IMR-90 (cell line): Measurements from ENCODE around the gene OVCA2. TPM values are rescaled to one million over a fixed set of nuclear protein-coding genes. Genes with fewer than 3 reads are reported as not detected.

Source experiments
- ATAC-seq: fragments of 200-7000 bp; cut with Tn5 transposase; 2 replicates; pipeline ENCODE4 v1.9.1; 2020; ENCODE audit warnings: low read depth, mild to moderate bottlenecking, moderate library complexity
- BruUV-seq: library from RNA; stranded (reverse); fragments of 400-500 nt; replicated peaks from 2 replicates; lab custom pipeline; 2021; lab: Mats Ljungman, UMichigan
- CTCF ChIA-PET: fragments of 300-600 bp; formaldehyde crosslinking; extraction: SDS; loops from one replicate; lab custom pipeline; 2021; ENCODE audit warnings: antibody characterized with exemption; lab: Yijun Ruan, JAX
- POLR2A ChIA-PET: fragments of 300-600 bp; sonication (Branson Sonifier 250); formaldehyde crosslinking; loops from one replicate; lab custom pipeline; 2022; ENCODE audit warnings: antibody characterized with exemption; ENCODE audit not compliant: unreplicated experiment; lab: Charles Lee
- DNase-seq: peaks from one replicate; pipeline ENCODE4 v3.0.0; 2013
- H2AFZ ChIP-seq: replicated peaks from 2 replicates; pipeline ENCODE3; 2013; ENCODE audit warnings: low read length, mild to moderate bottlenecking; ENCODE audit not compliant: poor library complexity
- H2AK5ac ChIP-seq: 2 replicates; pipeline ENCODE4 v1.6.1; 2013; ENCODE audit warnings: low read depth, low read length, inconsistent platforms
- H2AK9ac ChIP-seq: replicated peaks from 2 replicates; pipeline ENCODE3; 2013; ENCODE audit warnings: mild to moderate bottlenecking, low read depth, low read length, moderate library complexity; ENCODE audit not compliant: poor library complexity
- H2BK120ac ChIP-seq: 2 replicates; pipeline ENCODE4 v1.6.1; 2013; ENCODE audit warnings: low read depth, low read length, inconsistent platforms
- H2BK15ac ChIP-seq: 3 replicates; pipeline ENCODE4 v1.6.1; 2013; ENCODE audit warnings: low read depth, low read length, inconsistent platforms
- H2BK20ac ChIP-seq: 2 replicates; pipeline ENCODE4 v1.6.1; 2013; ENCODE audit warnings: low read depth, mild to moderate bottlenecking, inconsistent platforms, low read length, moderate library complexity
- H2BK5ac ChIP-seq: 2 replicates; pipeline ENCODE4 v1.6.1; 2013; ENCODE audit warnings: mild to moderate bottlenecking, low read depth, low read length, inconsistent platforms; ENCODE audit not compliant: poor library complexity, severe bottlenecking
- H3K14ac ChIP-seq: replicated peaks from 2 replicates; pipeline ENCODE4 v1.6.1; 2013; ENCODE audit warnings: low read depth, low read length, inconsistent platforms
- H3K18ac ChIP-seq: 2 replicates; pipeline ENCODE4 v1.6.1; 2013; ENCODE audit warnings: low read depth, low read length, control low read depth
- H3K23ac ChIP-seq: 2 replicates; pipeline ENCODE4 v1.6.1; 2013; ENCODE audit warnings: low read depth, low read length, inconsistent platforms
- H3K27ac ChIP-seq: 2 replicates; pipeline ENCODE4 v1.5.1; 2013; ENCODE audit warnings: mild to moderate bottlenecking, control low read depth, low read length; ENCODE audit not compliant: insufficient read depth
- H3K27me3 ChIP-seq: 2 replicates; pipeline ENCODE4 v1.6.1; 2013; ENCODE audit warnings: low read length; ENCODE audit not compliant: control insufficient read depth, insufficient read depth
- H3K36me3 ChIP-seq: 2 replicates; pipeline ENCODE4 v1.6.1; 2013; ENCODE audit warnings: low read length, mixed read lengths; ENCODE audit not compliant: control insufficient read depth, insufficient read depth
- H3K4ac ChIP-seq: 2 replicates; pipeline ENCODE4 v1.6.1; 2013; ENCODE audit warnings: low read depth, low read length, inconsistent platforms
- H3K4me1 ChIP-seq: 2 replicates; pipeline ENCODE4 v1.6.1; 2013; ENCODE audit warnings: low read length, mixed read lengths; ENCODE audit not compliant: control insufficient read depth, insufficient read depth
- H3K4me2 ChIP-seq: 2 replicates; pipeline ENCODE4 v1.6.1; 2013; ENCODE audit warnings: low read depth, mild to moderate bottlenecking, control low read depth, low read length, moderate library complexity
- H3K4me3 ChIP-seq: 2 replicates; pipeline ENCODE4 v1.5.1; 2013; ENCODE audit warnings: low read depth, mild to moderate bottlenecking, control low read depth, low read length, moderate library complexity; ENCODE audit not compliant: insufficient read depth
- H3K56ac ChIP-seq: 2 replicates; pipeline ENCODE4 v1.6.1; 2013; ENCODE audit warnings: low read length, inconsistent platforms; ENCODE audit not compliant: insufficient read depth; ENCODE audit errors: extremely low read depth
- H3K79me1 ChIP-seq, 2 experiments: 2 replicates each; pipeline ENCODE4 v1.6.1; 2013; ENCODE audit warnings: low read length in 2 of 2, inconsistent platforms in 1 of 2, low read depth in 1 of 2
- H3K9ac ChIP-seq: 2 replicates; pipeline ENCODE4 v1.6.1; 2013; ENCODE audit warnings: low read depth, low read length, control low read depth
- H3K9me1 ChIP-seq: 2 replicates; pipeline ENCODE4 v1.6.1; 2013; ENCODE audit warnings: low read length, inconsistent platforms; ENCODE audit not compliant: insufficient read depth
- H3K9me3 ChIP-seq: 2 replicates; pipeline ENCODE4 v1.6.1; 2013; ENCODE audit warnings: low read length; ENCODE audit not compliant: control insufficient read depth, insufficient read depth
- H4K20me1 ChIP-seq: 2 replicates; pipeline ENCODE4 v1.6.1; 2013; ENCODE audit warnings: low read length, inconsistent platforms; ENCODE audit not compliant: insufficient read depth
- H4K5ac ChIP-seq: 2 replicates; pipeline ENCODE4 v1.6.1; 2013; ENCODE audit warnings: mild to moderate bottlenecking, low read depth, low read length, control low read depth
- H4K8ac ChIP-seq, 2 experiments: 2 replicates each; pipeline ENCODE4 v1.6.1; 2013; ENCODE audit warnings: low read depth in 2 of 2, low read length in 2 of 2, control low read depth in 1 of 2, inconsistent platforms in 1 of 2
- H4K91ac ChIP-seq: 2 replicates; pipeline ENCODE4 v1.6.1; 2013; ENCODE audit warnings: low read depth, low read length, inconsistent platforms; ENCODE audit not compliant: insufficient read depth
- BHLHE40 ChIP-seq: fragments of 150-350 bp; IDR thresholded peaks from 2 replicates; pipeline ENCODE4 v1.6.1; 2016; ENCODE audit warnings: mild to moderate bottlenecking, low read depth, low read length
- CHD1 ChIP-seq: IDR thresholded peaks from 2 replicates; pipeline ENCODE4 v1.6.1; 2012; ENCODE audit warnings: low read depth, low read length, improper control_type of control experiment
- FOS ChIP-seq: fragments of 150-350 bp; IDR thresholded peaks from 2 replicates; pipeline ENCODE4 v1.6.1; 2016; ENCODE audit warnings: low read depth, low read length
- MAFK ChIP-seq: IDR thresholded peaks from 2 replicates; pipeline ENCODE4 v1.6.1; 2012; ENCODE audit warnings: low read depth, low read length, improper control_type of control experiment
- MAZ ChIP-seq: IDR thresholded peaks from 2 replicates; pipeline ENCODE4 v1.6.1; 2012; ENCODE audit warnings: low read depth, mild to moderate bottlenecking, low read length, improper control_type of control experiment, moderate library complexity, borderline replicate concordance
- MXI1 ChIP-seq: IDR thresholded peaks from 2 replicates; pipeline ENCODE4 v1.6.1; 2012; ENCODE audit warnings: low read depth, mild to moderate bottlenecking, low read length, moderate library complexity, borderline replicate concordance
- NFE2L2 ChIP-seq: fragments of 150-350 bp; IDR thresholded peaks from 2 replicates; pipeline ENCODE4 v1.6.1; 2016; ENCODE audit warnings: low read depth, mild to moderate bottlenecking, low read length
- POLR2A ChIP-seq: IDR thresholded peaks from 2 replicates; pipeline ENCODE4 v1.6.1; 2012; ENCODE audit warnings: mild to moderate bottlenecking, low read depth, low read length
- RAD21 ChIP-seq: IDR thresholded peaks from 2 replicates; pipeline ENCODE4 v1.6.1; 2012; ENCODE audit warnings: low read length, improper control_type of control experiment
- RCOR1 ChIP-seq: IDR thresholded peaks from 2 replicates; pipeline ENCODE4 v1.6.1; 2012; ENCODE audit warnings: mild to moderate bottlenecking, low read length, improper control_type of control experiment; ENCODE audit not compliant: insufficient replicate concordance
- RFX5 ChIP-seq: IDR thresholded peaks from 2 replicates; pipeline ENCODE4 v1.8.0; 2012; ENCODE audit warnings: low read depth, mild to moderate bottlenecking, low read length, moderate library complexity
- SMC3 ChIP-seq: fragments of 150-350 bp; IDR thresholded peaks from 2 replicates; pipeline ENCODE4 v1.6.1; 2016; ENCODE audit warnings: low read depth, mild to moderate bottlenecking, antibody characterized with exemption, low read length, moderate library complexity
- WGBS, 2 experiments: methylation state at CpG; one replicate each; pipeline versions ENCODE4 v1.1.5 to v1.1.7; 2013; ENCODE audit warnings: missing lambda C conversion rate in 2 of 2; ENCODE audit not compliant: insufficient read length in 1 of 2; ENCODE audit errors: extremely low coverage in 2 of 2; 5-methylcytosine and 5-hydroxymethylcytosine counted together
- dilution Hi-C: fragments of 300-500 bp; cut with HindIII; formaldehyde crosslinking; loops from one replicate; pipeline ENCODE4 v1.14.3; 2018; ENCODE audit warnings: low sequenced_read_pairs; ENCODE audit not compliant: unreplicated experiment
- in situ Hi-C: fragments of 300-500 bp; cut with MboI; formaldehyde crosslinking; loops from 3 replicates; pipeline ENCODE4 v1.14.3; 2019; ENCODE audit warnings: low sequenced_read_pairs, inconsistent platforms, mixed read lengths
- intact Hi-C: fragments of 100-400 bp; cut with micrococcal nuclease; formaldehyde crosslinking; loops from 2 replicates; pipeline ENCODE4 v1.10.0; 2022
- polyA plus RNA-seq, 3 experiments: library from polyadenylated mRNA; depleted of rRNA; stranded (reverse); fragments of >200 nt; gene quantifications; 2 replicates each; pipeline ENCODE4 v1.2.3, GENCODE V29; 2012; ENCODE audit warnings: low replicate concordance in 1 of 3
- total RNA-seq: library from RNA; depleted of rRNA; stranded (reverse); fragments of >200 nt; gene quantifications from 2 replicates; pipeline ENCODE4 v1.2.3, GENCODE V29; 2012
- TF ChIP-seq, protein P1 (sequence below): fragments of 150-350 bp; IDR thresholded peaks from 2 replicates; pipeline ENCODE4 v1.6.1; 2017; ENCODE audit warnings: mild to moderate bottlenecking, antibody characterized with exemption, low read length, low read depth
- TF ChIP-seq, protein P2 (sequence below): conservative IDR thresholded peaks from 2 replicates; pipeline ENCODE4 v1.5.1; 2012; ENCODE audit warnings: mild to moderate bottlenecking, low read depth, low read length, improper control_type of control experiment
- TF ChIP-seq, protein P3 (sequence below): fragments of 150-350 bp; IDR thresholded peaks from 2 replicates; pipeline ENCODE4 v1.6.1; 2016; ENCODE audit warnings: low read depth, mild to moderate bottlenecking, low read length, moderate library complexity, borderline replicate concordance

The OVCA2 gene
- total and polyA plus RNA-seq, 2 of the 4 experiments (the other 2 are of a cell fraction): 38.7 to 46.9 TPM

DNA sequence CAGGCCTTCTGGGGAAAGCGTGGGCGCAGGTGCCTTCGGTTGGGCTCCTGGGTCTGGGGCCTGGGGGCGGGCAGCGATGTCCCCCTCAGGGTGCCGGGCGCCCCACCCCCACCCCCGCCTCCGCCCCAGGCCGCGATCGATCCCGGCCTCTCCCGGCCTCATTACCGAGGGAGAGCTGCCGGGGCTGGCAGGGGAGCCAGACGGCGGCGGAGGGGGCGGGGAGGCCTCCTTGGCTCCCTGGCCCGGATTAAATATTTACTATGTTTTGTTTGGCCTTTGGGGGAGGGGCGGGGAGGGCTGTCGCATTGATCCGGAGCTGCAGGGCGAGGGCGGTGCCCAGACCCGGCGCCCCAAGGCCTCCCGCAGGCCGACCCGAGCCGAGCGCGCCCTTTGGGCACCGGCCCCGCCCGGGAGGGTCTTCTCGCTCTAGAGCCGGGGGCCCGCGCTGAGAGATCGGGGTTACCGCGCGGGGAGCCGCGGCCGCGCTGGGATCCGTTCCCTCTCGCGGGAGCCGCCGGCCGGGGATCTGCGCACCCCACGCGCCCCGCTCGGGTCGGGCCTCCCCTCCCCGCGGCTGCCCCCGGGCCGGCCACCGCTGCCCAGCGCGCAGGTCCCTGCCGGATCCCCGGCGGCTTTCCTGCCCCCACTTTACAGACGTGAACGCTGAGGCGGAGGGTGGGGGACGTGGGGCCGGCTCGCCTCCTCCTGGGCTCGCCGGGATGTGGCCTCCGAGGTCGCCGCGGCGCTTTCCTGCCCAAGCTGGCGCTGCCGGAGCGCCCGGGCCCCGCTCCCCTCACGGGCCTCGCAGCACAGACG lies 43.7 kb upstream of the OVCA2 start:
- H2BK20ac ChIP-seq: no peak overlapping the region
- H3K4me1 ChIP-seq: peaks cover 11% of the 10 kb centered on the region
- WGBS, 2 experiments: 10% methylated on average over 13 of the region's 92 CpGs; no CpG with 5 or more reads in 1 of the 2 experiments
- peak overlapping the region; percentile 27; the same call in 1 of the 2 replicates for H3K4me3 ChIP-seq
- in situ Hi-C loops (no loop called here), dilution Hi-C loops (no loop called here), intact Hi-C loops (no loop called here)
- no peak overlapping the region for H3K4ac ChIP-seq
- no peaks in the 10 kb centered on the region for H3K9me1 ChIP-seq
- no peaks in the 10 kb centered on the region for H3K79me1 ChIP-seq
- H4K91ac ChIP-seq: no peak overlapping the region
- H2AK9ac ChIP-seq: peak overlapping the region; percentile 12
- BruUV-seq: no TSS peak
- H3K4me2 ChIP-seq: peak overlapping the region; percentile 23; the same call in 1 of the 2 replicates
- POLR2A ChIA-PET: no interaction called here
- CTCF ChIA-PET: no interaction called here
- H3K14ac ChIP-seq: no peak overlapping the region
- no peak overlapping the region for H2AK5ac ChIP-seq
- H2BK120ac ChIP-seq: no peak overlapping the region
- H3K36me3 ChIP-seq: no peaks in the 10 kb centered on the region
- no peak overlapping the region for H3K9ac ChIP-seq
- DNase-seq (no peak), ATAC-seq (peak; percentile 28; the same call in 1 of the 2 replicates)
- H2BK5ac ChIP-seq: no peak overlapping the region
- H3K27ac ChIP-seq: no peak overlapping the region
- H3K9me3 ChIP-seq: no peaks in the 10 kb centered on the region
- no peaks in the 10 kb centered on the region for H4K20me1 ChIP-seq
- H4K5ac ChIP-seq: no peak overlapping the region
- H3K56ac ChIP-seq: no peak overlapping the region
- peak overlapping the region; percentile 79 for H2AFZ ChIP-seq
- no peak overlapping the region for H3K18ac ChIP-seq
- H4K8ac ChIP-seq: 0 out of 4 replicates have a peak overlapping the region, but pooled peaks of 1 of the 2 experiments have one; percentile 32
- no peak overlapping the region for H3K23ac ChIP-seq
- H2BK15ac ChIP-seq: no peak overlapping the region
- H3K27me3 ChIP-seq: peaks cover 17% of the 10 kb centered on the region
- TF ChIP-seq RAD21 (no peak), SMC3 (no peak), CHD1 (no peak), MXI1 (no peak), NFE2L2 (no peak), MAZ (no peak), POLR2A (no peak), MAFK (no peak), FOS (no peak), BHLHE40 (no peak), RFX5 (no peak), RCOR1 (no peak)
- TF ChIP-seq, protein P1, sequence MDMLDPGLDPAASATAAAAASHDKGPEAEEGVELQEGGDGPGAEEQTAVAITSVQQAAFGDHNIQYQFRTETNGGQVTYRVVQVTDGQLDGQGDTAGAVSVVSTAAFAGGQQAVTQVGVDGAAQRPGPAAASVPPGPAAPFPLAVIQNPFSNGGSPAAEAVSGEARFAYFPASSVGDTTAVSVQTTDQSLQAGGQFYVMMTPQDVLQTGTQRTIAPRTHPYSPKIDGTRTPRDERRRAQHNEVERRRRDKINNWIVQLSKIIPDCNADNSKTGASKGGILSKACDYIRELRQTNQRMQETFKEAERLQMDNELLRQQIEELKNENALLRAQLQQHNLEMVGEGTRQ: no peak
- TF ChIP-seq, protein P2, sequence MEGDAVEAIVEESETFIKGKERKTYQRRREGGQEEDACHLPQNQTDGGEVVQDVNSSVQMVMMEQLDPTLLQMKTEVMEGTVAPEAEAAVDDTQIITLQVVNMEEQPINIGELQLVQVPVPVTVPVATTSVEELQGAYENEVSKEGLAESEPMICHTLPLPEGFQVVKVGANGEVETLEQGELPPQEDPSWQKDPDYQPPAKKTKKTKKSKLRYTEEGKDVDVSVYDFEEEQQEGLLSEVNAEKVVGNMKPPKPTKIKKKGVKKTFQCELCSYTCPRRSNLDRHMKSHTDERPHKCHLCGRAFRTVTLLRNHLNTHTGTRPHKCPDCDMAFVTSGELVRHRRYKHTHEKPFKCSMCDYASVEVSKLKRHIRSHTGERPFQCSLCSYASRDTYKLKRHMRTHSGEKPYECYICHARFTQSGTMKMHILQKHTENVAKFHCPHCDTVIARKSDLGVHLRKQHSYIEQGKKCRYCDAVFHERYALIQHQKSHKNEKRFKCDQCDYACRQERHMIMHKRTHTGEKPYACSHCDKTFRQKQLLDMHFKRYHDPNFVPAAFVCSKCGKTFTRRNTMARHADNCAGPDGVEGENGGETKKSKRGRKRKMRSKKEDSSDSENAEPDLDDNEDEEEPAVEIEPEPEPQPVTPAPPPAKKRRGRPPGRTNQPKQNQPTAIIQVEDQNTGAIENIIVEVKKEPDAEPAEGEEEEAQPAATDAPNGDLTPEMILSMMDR: no peak
- TF ChIP-seq, protein P3, sequence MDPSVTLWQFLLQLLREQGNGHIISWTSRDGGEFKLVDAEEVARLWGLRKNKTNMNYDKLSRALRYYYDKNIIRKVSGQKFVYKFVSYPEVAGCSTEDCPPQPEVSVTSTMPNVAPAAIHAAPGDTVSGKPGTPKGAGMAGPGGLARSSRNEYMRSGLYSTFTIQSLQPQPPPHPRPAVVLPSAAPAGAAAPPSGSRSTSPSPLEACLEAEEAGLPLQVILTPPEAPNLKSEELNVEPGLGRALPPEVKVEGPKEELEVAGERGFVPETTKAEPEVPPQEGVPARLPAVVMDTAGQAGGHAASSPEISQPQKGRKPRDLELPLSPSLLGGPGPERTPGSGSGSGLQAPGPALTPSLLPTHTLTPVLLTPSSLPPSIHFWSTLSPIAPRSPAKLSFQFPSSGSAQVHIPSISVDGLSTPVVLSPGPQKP: no peak
